Heart left ventricle (tissue), 16 donors: ENCODE data around the gene DCHS1. TPM values are rescaled to one million over a fixed set of nuclear protein-coding genes. Genes with fewer than 3 reads are reported as not detected.

ENCODE experiments used
- ATAC-seq, 4 donors: fragments of 200-7000 bp; cut with Tn5 transposase; one replicate each; pipeline ENCODE4 v1.9.1; 2020 to 2022; ENCODE audit warnings: moderate library complexity in 4 of 4, mild to moderate bottlenecking in 3 of 4, moderate number of reproducible peaks in 1 of 4
- DNase-seq, 5 donors: peaks; one replicate each; pipeline ENCODE4 v3.0.0-alpha.2; 2020
- H3K27ac ChIP-seq, 12 donors: fragments of 200-600 bp; sonication (generic) in 4 of 12; one replicate each; pipeline versions ENCODE4 v1.5.0 to v1.8.0; 2016 to 2022; ENCODE audit warnings: mild to moderate bottlenecking in 2 of 12
- H3K27me3 ChIP-seq, 9 donors: fragments of 200-600 bp; sonication (generic) in 2 of 9; one replicate each; pipeline versions ENCODE4 v1.5.1 to v1.8.0; 2016 to 2022; ENCODE audit warnings: mild to moderate bottlenecking in 3 of 9
- H3K36me3 ChIP-seq, 9 donors: fragments of 200-600 bp; sonication (generic) in 2 of 9; one replicate each; pipeline versions ENCODE4 v1.5.0 to v1.8.0; 2018 to 2022; ENCODE audit warnings: mild to moderate bottlenecking in 2 of 9
- H3K4me1 ChIP-seq, 12 donors: fragments of 200-600 bp; sonication (generic) in 4 of 12; one replicate each; pipeline versions ENCODE4 v1.5.0 to v1.8.0; 2016 to 2022; ENCODE audit warnings: mild to moderate bottlenecking in 3 of 12
- H3K4me3 ChIP-seq, 12 donors: fragments of 200-600 bp; sonication (generic) in 4 of 12; one replicate each; pipeline versions ENCODE4 v1.5.0 to v1.8.0; 2017 to 2022; ENCODE audit warnings: mild to moderate bottlenecking in 9 of 12, moderate library complexity in 4 of 12
- H3K9me3 ChIP-seq, 12 donors: fragments of 200-600 bp; sonication (generic) in 4 of 12; one replicate each; pipeline versions ENCODE4 v1.5.0 to v1.8.0; 2016 to 2022; ENCODE audit warnings: mild to moderate bottlenecking in 1 of 12
- CTCF ChIP-seq, 12 donors: fragments of 200-600 bp; sonication (generic) in 4 of 12; IDR thresholded peaks; one replicate each; pipeline versions ENCODE4 v1.5.0 to v1.8.0; 2018 to 2022; ENCODE audit warnings: antibody characterized with exemption in 12 of 12, mild to moderate bottlenecking in 5 of 12
- POLR2A ChIP-seq, 2 donors: fragments of 450-650 bp; IDR thresholded peaks; one replicate each; pipeline ENCODE4 v1.6.1; 2017; ENCODE audit warnings: antibody characterized with exemption in 2 of 2, mild to moderate bottlenecking in 2 of 2, moderate library complexity in 2 of 2
- whole genome bisulfite sequencing, 4 donors: extraction: QIAGEN DNeasy Blood & Tissue Kit in 2 of 4; methylation state at CpG; one replicate each; pipeline versions ENCODE4 v1.1.5 to v1.1.7; 2013 to 2018; 5-methylcytosine and 5-hydroxymethylcytosine counted together
- intact Hi-C, 10 donors: fragments of 100-400 bp; cut with DNase I; formaldehyde crosslinking; loops; one replicate each; pipeline versions ENCODE4 v1.11.1 to v1.14.2; 2022
- polyA plus RNA-seq, 2 donors: library from polyadenylated mRNA; stranded (reverse); fragments of 200-250 nt; gene quantifications; one replicate each; pipeline ENCODE4 v1.2.3, GENCODE V29; 2013
- total RNA-seq, 9 donors: library from RNA; depleted of rRNA in 2 of 9; stranded (reverse); fragments of >200 nt in 2 of 9; fragmentation: NEBNext Ultra II Directional in 3 of 9; extraction: Animal tissue kit (Norgen Biotek cat#: 25700) in 3 of 9; gene quantifications; one replicate each; pipeline versions ENCODE4 v1.1.0 to v1.2.4, GENCODE V29; 2016 to 2023
- donor health status: ischemic (EF 13 %, LVEDD 7.1; RV severe dilation, severe dysfunction).
- donor health status: healthy with polysubstance abuse.
- donor health status: DM: no; HTN: yes; CAD: no.
- donor health status: DM: no; HTN: no; CAD: no.
- donor health status: ischemic (EF 25% LVEDD 6.9; RV normal size, moderate dysfunction).
- donor health status: ischemic (EF 25% LVEDD 5.7; RV mildly dilated, moderate dysfunction).
- donor health status: healthy.
- donor health status: DM: yes; HTN: yes; CAD: no.
- donor health status: ischemic (EF 35%, LVEDD 5.7; RV mildly dilated, moderate dysfunction).
- donor health status: nonischemic (EF 11% LVEDD 7.7; RV severe dilation, severe dysfunction).
- donor health status: DM: yes; HTN: yes; CAD: no.
- donor health status: PGD.
- donor health status: ischemic (EF 29% LVEDD 5.4; RV normal size, mild dysfunction).
- donor health status: nonischemic (EF 23%, LVEDD 6.1; RV moderate dilation, normal function).

DCHS1 gene
- total and polyA plus RNA-seq, 11 donors, result 3.6 to 19.6 (median 10.5) TPM

DNA sequence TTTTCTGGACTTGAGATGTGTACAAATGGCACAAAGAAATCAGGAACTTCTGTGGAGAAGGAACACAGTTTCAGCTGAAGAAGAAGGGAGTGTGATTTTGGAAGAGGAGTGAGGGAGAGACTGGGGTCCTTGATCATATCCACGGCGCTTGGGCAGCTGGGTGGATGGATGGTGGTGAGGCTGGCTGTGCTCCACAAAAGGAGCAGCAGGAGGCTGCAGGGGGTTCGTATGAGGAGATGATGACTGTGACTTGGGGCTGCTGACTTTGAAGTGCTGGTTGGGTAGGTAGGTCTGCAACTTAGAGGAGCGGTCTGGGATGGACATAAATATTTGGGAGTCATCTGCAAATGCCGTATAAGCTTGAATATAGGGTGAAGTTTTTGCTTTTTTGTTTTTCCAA lies 1.3 kb upstream of the DCHS1 start:
- DNase-seq (no peak), ATAC-seq (no peak)
- peak overlapping the region in 4 of 12 donors; percentile 83 to 93 (median 86) for H3K27ac ChIP-seq
- 72 to 85% (median 82%) methylated on average over 5 of the region's 5 CpGs for WGBS, 4 donors
- H3K27me3 ChIP-seq, result peaks cover 0 to 5% (median 0%) of the 10 kb centered on the region in 9 donors
- TF ChIP-seq POLR2A (IDR thresholded peaks at IDR 0.05), result no peak
- TF ChIP-seq CTCF (IDR thresholded peaks at IDR 0.05), result no peak
- no peak overlapping the region for H3K4me3 ChIP-seq
- intact Hi-C loops, result loop anchor here in 1 of 10 donors (5.0 kb wide), 1 partner anchor 45 kb away; the partner anchor contains the start of gene TAF10
- peaks cover 0 to 43% (median 14%) of the 10 kb centered on the region in 12 donors for H3K4me1 ChIP-seq
- H3K36me3 ChIP-seq, result no peaks in the 10 kb centered on the region
- no peaks in the 10 kb centered on the region for H3K9me3 ChIP-seq

DNA sequence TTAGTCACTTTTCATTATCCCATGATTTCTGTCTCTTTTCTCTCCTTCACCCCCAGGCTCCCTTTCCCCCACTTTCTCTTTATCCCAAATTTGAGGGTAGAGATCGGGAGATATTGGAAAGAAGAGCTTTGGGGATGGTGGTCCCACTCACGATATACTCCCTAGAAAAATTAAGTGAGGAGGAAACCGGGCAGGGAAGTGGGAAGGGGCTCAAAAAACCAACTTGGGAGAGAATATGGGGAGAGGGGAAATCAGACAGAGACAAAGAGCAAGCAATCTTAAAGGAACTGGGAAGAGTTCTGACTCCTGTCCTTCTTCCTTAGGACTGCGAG lies 941 bp upstream of the DCHS1 start:
- Histone ChIP-seq H3K36me3 (no peaks in the 10 kb centered on the region), H3K4me3 (peak overlapping the region in 8 of 12 donors; percentile 48 to 68 (median 58)), H3K27me3 (peaks cover 0 to 6% (median 0%) of the 10 kb centered on the region in 9 donors), H3K4me1 (peaks cover 0 to 43% (median 16%) of the 10 kb centered on the region in 12 donors), H3K27ac (peak overlapping the region in 9 of 12 donors; percentile 51 to 93 (median 85)), H3K9me3 (no peaks in the 10 kb centered on the region)
- WGBS, 4 donors, result 71 to 82% (median 77%) methylated on average over 4 of the region's 4 CpGs
- TF ChIP-seq CTCF (IDR thresholded peaks at IDR 0.05) (no peak), POLR2A (IDR thresholded peaks at IDR 0.05) (no peak)
- intact Hi-C loops, result loop anchor here in 1 of 10 donors (5.0 kb wide), 1 partner anchor 44 kb away; the partner anchor contains the start of gene TAF10
- no peak for ATAC-seq
- DNase-seq, result no peak

GRCh38 chr11:6655020-6655789 lies 404 bp downstream of the DCHS1 start:
- peak in 4 of 5 donors; percentile 42 to 64 (median 50) for DNase-seq

More at GRCh38 chr11:6655020-6655789, 404 bp downstream of the DCHS1 start:
- Histone ChIP-seq H3K27ac (peak overlapping the region; percentile 1 to 93 (median 81)), H3K4me1 (peaks cover 0 to 51% (median 18%) of the 10 kb centered on the region in 12 donors), H3K27me3 (peaks cover 0 to 8% (median 0%) of the 10 kb centered on the region in 9 donors), H3K36me3 (no peaks in the 10 kb centered on the region), H3K4me3 (peak overlapping the region; percentile 20 to 68 (median 55)), H3K9me3 (no peaks in the 10 kb centered on the region)
- intact Hi-C loops, result loop anchor here in 1 of 10 donors (5.0 kb wide), 1 partner anchor 43 kb away; the partner anchor contains the start of gene TAF10
- 1 to 16% (median 5%) methylated on average over 7 to 84 of the region's 84 CpGs for WGBS, 4 donors
- no peak for TF ChIP-seq CTCF (IDR thresholded peaks at IDR 0.05)
- TF ChIP-seq POLR2A (IDR thresholded peaks at IDR 0.05), result no peak
- ATAC-seq, result peak; percentile 30 to 58 (median 53)
